Measurements from ENCODE around the gene NCOA7. TPM values are rescaled to one million over a fixed set of nuclear protein-coding genes. Genes with fewer than 3 reads are reported as not detected.

Gene NCOA7
- total RNA-seq, 4 donors from 2014 or later = 17.9 to 72.8 (median 40.6) TPM

DNA sequence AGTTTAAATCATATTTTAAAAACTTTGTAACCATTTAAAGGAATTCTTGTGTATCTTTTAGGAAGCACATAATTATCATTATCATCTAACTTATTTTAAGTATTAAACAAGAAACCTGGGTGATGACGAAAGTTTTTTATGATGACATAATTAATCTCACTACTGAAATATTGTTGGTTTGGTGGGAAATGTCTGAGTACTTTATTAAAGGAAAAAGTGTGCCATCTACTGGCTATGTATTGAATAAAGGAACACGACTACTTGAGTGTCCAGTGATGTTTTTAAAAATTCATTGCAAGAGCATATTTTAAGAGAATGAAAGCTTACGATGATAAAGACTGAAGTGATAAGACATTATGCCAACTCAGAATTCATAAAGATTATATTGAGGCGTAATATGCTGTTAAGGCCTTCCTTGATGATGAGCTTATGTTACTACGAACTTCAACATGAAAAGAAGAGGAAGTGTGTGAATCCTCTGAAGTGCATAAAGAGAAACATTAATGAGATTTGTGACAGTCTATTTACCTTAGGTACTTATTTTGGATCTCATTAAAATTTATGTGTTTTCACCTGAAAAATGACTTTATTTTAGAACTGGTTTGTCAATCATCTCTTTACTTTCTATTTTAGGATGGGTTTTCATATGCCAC is 183.6 kb downstream of the NCOA7 start:
- no peaks in the 10 kb centered on the region for H3K4me1 ChIP-seq
- H3K27ac ChIP-seq = no peak overlapping the region
- H3K9me3 ChIP-seq = no peaks in the 10 kb centered on the region
- intact Hi-C loops (cut with DNase I; ENCODE audit: low total_unique reads) = no loop called here
- DNase-seq = no peak
- no peak for TF ChIP-seq POLR2A (IDR thresholded peaks at IDR 0.05)
- TF ChIP-seq, protein P1, sequence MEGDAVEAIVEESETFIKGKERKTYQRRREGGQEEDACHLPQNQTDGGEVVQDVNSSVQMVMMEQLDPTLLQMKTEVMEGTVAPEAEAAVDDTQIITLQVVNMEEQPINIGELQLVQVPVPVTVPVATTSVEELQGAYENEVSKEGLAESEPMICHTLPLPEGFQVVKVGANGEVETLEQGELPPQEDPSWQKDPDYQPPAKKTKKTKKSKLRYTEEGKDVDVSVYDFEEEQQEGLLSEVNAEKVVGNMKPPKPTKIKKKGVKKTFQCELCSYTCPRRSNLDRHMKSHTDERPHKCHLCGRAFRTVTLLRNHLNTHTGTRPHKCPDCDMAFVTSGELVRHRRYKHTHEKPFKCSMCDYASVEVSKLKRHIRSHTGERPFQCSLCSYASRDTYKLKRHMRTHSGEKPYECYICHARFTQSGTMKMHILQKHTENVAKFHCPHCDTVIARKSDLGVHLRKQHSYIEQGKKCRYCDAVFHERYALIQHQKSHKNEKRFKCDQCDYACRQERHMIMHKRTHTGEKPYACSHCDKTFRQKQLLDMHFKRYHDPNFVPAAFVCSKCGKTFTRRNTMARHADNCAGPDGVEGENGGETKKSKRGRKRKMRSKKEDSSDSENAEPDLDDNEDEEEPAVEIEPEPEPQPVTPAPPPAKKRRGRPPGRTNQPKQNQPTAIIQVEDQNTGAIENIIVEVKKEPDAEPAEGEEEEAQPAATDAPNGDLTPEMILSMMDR (IDR thresholded peaks at IDR 0.05) = peak; percentile 34 to 58 (median 38)
- H3K4me3 ChIP-seq = no peak overlapping the region
- H3K36me3 ChIP-seq = no peaks in the 10 kb centered on the region
- no peaks in the 10 kb centered on the region for H3K27me3 ChIP-seq

DNA sequence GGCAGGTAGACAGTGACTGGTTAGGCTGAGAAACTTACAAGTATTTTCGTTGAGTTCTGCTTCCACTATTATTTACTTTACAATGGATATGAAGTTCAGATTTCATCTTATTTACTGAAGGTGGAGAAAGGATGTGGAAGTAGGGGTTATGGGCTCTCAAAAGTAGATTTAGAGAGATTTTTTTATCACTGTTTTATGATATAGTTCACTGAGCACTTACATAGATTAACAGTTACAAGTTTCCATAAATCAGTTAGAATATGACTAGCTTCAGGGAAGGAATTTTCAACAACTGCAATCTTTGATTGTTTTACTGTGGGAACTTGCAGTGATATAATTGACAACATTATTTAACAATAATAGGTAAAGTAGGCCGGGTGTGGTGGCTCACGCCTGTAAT is 188.3 kb downstream of the NCOA7 start:
- Histone ChIP-seq H3K4me3 (no peak overlapping the region), H3K27me3 (no peaks in the 10 kb centered on the region), H3K36me3 (no peaks in the 10 kb centered on the region), H3K27ac (no peak overlapping the region), H3K9me3 (no peaks in the 10 kb centered on the region), H3K4me1 (no peaks in the 10 kb centered on the region)
- intact Hi-C loops (cut with DNase I; ENCODE audit: low total_unique reads) = no loop called here
- TF ChIP-seq POLR2A (IDR thresholded peaks at IDR 0.05) = no peak
- TF ChIP-seq, protein P1 (IDR thresholded peaks at IDR 0.05) = no peak
- DNase-seq = no peak

Small RNA genes within 50 kb of the gene (small RNA-seq; reads per million reads assigned to genes)
- gene RNA5SP216 = not detected

Other genes starting within 250 kb of the NCOA7 start
- gene HEY2, start 41.3 kb upstream of the NCOA7 start, total RNA-seq = 1 to 10 TPM in 3 of 4 donors, under 1 TPM in 1; under 0.01 to 9.3 (median 6.9) TPM
- gene HINT3, start 165.8 kb downstream of the NCOA7 start, total RNA-seq = 10 to 100 TPM; 13.1 to 49.3 (median 23.1) TPM
- gene TRMT11, start 195.6 kb downstream of the NCOA7 start, total RNA-seq = 10 to 100 TPM; 21.5 to 69.2 (median 47.8) TPM